ENCODE results near the gene RTL5. TPM values are rescaled to one million over a fixed set of nuclear protein-coding genes. Genes with fewer than 3 reads are reported as not detected.
A peak's percentile ranks its signal among the peaks of the same experiment; 100 is the strongest.

RTL5 gene
- total RNA-seq, 1 donor, result 2.2 TPM

DNA sequence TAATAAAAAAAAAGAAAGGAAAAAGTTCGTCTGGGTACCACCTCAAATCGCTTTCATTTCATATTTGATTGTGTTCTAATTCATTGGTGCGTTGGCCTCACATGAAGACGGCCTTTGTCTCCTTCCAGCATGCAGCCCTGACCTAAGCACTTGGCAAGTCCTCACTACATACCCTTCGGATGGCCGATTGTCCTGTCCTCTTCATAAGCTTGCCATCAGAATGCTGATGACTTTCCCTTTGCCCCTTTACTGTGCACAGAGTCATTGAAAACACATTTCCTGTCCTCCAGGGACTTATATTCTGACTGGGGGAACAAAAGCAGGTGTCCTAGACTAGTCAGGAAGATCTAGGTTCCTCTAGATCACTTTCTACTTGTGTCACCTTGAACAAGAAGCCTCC is 43.0 kb downstream of the RTL5 start:
- H3K4me2 ChIP-seq (ENCODE audit: insufficient read depth, low read length), result no peak overlapping the region
- TF ChIP-seq, protein P1, sequence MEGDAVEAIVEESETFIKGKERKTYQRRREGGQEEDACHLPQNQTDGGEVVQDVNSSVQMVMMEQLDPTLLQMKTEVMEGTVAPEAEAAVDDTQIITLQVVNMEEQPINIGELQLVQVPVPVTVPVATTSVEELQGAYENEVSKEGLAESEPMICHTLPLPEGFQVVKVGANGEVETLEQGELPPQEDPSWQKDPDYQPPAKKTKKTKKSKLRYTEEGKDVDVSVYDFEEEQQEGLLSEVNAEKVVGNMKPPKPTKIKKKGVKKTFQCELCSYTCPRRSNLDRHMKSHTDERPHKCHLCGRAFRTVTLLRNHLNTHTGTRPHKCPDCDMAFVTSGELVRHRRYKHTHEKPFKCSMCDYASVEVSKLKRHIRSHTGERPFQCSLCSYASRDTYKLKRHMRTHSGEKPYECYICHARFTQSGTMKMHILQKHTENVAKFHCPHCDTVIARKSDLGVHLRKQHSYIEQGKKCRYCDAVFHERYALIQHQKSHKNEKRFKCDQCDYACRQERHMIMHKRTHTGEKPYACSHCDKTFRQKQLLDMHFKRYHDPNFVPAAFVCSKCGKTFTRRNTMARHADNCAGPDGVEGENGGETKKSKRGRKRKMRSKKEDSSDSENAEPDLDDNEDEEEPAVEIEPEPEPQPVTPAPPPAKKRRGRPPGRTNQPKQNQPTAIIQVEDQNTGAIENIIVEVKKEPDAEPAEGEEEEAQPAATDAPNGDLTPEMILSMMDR (IDR thresholded peaks at IDR 0.05; ENCODE audit: extremely low read depth, low read depth, low read length), result no peak
- H3K27me3 ChIP-seq (ENCODE audit: insufficient read depth, low read length), result peaks cover 34% of the 10 kb centered on the region
- H3K4me3 ChIP-seq (ENCODE audit: insufficient read depth, low read length), result no peak overlapping the region
- H3K9me3 ChIP-seq (ENCODE audit: low read depth, low read length), result no peaks in the 10 kb centered on the region
- no peaks in the 10 kb centered on the region for H3K4me1 ChIP-seq (ENCODE audit: insufficient read depth, low read length)
- peak; percentile 76 for DNase-seq (ENCODE audit: insufficient read length, low spot score, missing footprints)
- H2AFZ ChIP-seq (ENCODE audit: low read length), result no peak overlapping the region
- no peak overlapping the region for H3K27ac ChIP-seq (ENCODE audit: low read depth, low read length)
- H4K20me1 ChIP-seq (ENCODE audit: insufficient read depth, low read length), result no peaks in the 10 kb centered on the region
- H3K36me3 ChIP-seq (ENCODE audit: insufficient read depth, low read length), result no peaks in the 10 kb centered on the region
- no peaks in the 10 kb centered on the region for H3K79me2 ChIP-seq (ENCODE audit: insufficient read depth, low read length)

DNA sequence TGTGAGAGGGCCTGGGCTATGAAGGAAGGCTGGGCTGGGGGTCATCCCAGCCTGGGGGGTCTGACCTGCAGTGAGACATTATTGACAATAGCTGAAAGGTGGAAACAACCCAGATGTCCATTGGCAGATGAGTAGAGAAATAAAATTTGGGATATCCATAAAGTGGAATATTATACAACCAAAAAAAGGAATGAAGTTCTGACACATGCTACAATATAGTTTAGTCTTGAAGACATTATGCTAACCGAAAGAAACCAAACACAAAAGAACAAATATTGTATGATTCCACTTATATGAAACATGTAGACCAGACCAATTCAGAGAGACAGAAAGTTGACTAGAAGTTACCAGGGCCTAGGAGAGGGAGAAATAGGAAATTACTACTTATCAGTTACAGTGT is 44.7 kb downstream of the RTL5 start:
- DNase-seq (ENCODE audit: insufficient read length, low spot score, missing footprints), result no peak
- Histone ChIP-seq H3K4me1 (ENCODE audit: insufficient read depth, low read length) (no peaks in the 10 kb centered on the region), H3K4me3 (ENCODE audit: insufficient read depth, low read length) (no peak overlapping the region), H3K79me2 (ENCODE audit: insufficient read depth, low read length) (no peaks in the 10 kb centered on the region), H3K27ac (ENCODE audit: low read depth, low read length) (no peak overlapping the region), H3K27me3 (ENCODE audit: insufficient read depth, low read length) (peaks cover 36% of the 10 kb centered on the region), H3K36me3 (ENCODE audit: insufficient read depth, low read length) (no peaks in the 10 kb centered on the region), H3K9me3 (ENCODE audit: low read depth, low read length) (no peaks in the 10 kb centered on the region), H3K4me2 (ENCODE audit: insufficient read depth, low read length) (no peak overlapping the region), H2AFZ (ENCODE audit: low read length) (no peak overlapping the region), H4K20me1 (ENCODE audit: insufficient read depth, low read length) (no peaks in the 10 kb centered on the region)
- TF ChIP-seq, protein P1 (IDR thresholded peaks at IDR 0.05; ENCODE audit: extremely low read depth, low read depth, low read length), result no peak

DNA sequence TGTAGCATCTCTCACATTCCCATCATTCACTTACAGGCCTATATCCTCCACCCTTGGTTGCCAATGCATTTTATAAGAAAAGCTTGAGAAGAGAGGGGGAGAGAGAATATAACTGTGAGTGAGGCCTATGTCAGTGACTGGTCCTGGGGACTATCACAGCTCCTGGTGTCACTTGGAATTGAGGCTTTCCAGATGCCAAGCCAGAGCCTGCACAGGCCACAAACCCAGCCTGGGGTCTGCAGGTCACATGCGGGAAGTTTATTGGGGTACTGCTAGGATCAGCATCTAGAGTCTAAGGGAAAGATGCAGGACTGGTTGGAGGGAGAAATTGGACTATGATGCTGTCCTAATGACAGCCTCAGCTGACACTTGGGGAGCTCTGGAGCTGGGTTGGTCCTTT is 47.6 kb downstream of the RTL5 start:
- Histone ChIP-seq H3K4me1 (ENCODE audit: insufficient read depth, low read length) (no peaks in the 10 kb centered on the region), H4K20me1 (ENCODE audit: insufficient read depth, low read length) (peaks cover under 1% of the 10 kb centered on the region), H3K27me3 (ENCODE audit: insufficient read depth, low read length) (peaks cover 34% of the 10 kb centered on the region), H3K27ac (ENCODE audit: low read depth, low read length) (no peak overlapping the region), H3K9me3 (ENCODE audit: low read depth, low read length) (no peaks in the 10 kb centered on the region), H3K79me2 (ENCODE audit: insufficient read depth, low read length) (no peaks in the 10 kb centered on the region), H3K36me3 (ENCODE audit: insufficient read depth, low read length) (no peaks in the 10 kb centered on the region), H3K4me2 (ENCODE audit: insufficient read depth, low read length) (no peak overlapping the region), H3K4me3 (ENCODE audit: insufficient read depth, low read length) (no peak overlapping the region), H2AFZ (ENCODE audit: low read length) (no peak overlapping the region)
- no peak for DNase-seq (ENCODE audit: insufficient read length, low spot score, missing footprints)
- TF ChIP-seq, protein P1 (IDR thresholded peaks at IDR 0.05; ENCODE audit: extremely low read depth, low read depth, low read length), result no peak

DNA sequence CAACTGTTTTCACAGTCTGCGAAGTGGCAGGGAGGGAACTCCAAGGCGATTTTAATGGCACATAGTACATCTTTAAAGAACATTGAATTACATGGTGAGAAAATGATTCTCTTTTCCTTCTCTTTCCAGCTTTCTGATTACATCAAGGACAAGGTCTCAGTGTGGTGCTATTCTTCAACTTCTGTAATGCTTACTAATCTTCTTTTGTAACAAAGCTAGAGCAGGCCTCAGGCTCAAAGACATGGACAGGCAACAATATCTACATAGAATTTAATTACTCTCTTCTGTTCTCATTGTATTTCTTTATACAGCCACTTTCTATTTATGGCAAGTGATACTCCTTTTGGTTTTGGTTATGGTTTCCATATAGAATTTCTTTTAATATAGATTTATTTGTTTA is 48.4 kb downstream of the RTL5 start:
- Histone ChIP-seq H3K36me3 (ENCODE audit: insufficient read depth, low read length) (no peaks in the 10 kb centered on the region), H3K4me2 (ENCODE audit: insufficient read depth, low read length) (no peak overlapping the region), H3K27ac (ENCODE audit: low read depth, low read length) (no peak overlapping the region), H3K27me3 (ENCODE audit: insufficient read depth, low read length) (peaks cover 30% of the 10 kb centered on the region), H4K20me1 (ENCODE audit: insufficient read depth, low read length) (peaks cover 5% of the 10 kb centered on the region), H3K4me1 (ENCODE audit: insufficient read depth, low read length) (no peaks in the 10 kb centered on the region), H3K4me3 (ENCODE audit: insufficient read depth, low read length) (no peak overlapping the region), H3K79me2 (ENCODE audit: insufficient read depth, low read length) (no peaks in the 10 kb centered on the region), H2AFZ (ENCODE audit: low read length) (no peak overlapping the region), H3K9me3 (ENCODE audit: low read depth, low read length) (no peaks in the 10 kb centered on the region)
- no peak for DNase-seq (ENCODE audit: insufficient read length, low spot score, missing footprints)
- TF ChIP-seq, protein P1 (IDR thresholded peaks at IDR 0.05; ENCODE audit: extremely low read depth, low read depth, low read length), result no peak
